ENCODE data around the gene BPI. TPM values are rescaled to one million over a fixed set of nuclear protein-coding genes. Genes with fewer than 3 reads are reported as not detected.

Gene BPI
- total RNA-seq, 4 donors from 2014 or later: 0.27 to 11.5 (median 3.5) TPM; not detected in 1

DNA sequence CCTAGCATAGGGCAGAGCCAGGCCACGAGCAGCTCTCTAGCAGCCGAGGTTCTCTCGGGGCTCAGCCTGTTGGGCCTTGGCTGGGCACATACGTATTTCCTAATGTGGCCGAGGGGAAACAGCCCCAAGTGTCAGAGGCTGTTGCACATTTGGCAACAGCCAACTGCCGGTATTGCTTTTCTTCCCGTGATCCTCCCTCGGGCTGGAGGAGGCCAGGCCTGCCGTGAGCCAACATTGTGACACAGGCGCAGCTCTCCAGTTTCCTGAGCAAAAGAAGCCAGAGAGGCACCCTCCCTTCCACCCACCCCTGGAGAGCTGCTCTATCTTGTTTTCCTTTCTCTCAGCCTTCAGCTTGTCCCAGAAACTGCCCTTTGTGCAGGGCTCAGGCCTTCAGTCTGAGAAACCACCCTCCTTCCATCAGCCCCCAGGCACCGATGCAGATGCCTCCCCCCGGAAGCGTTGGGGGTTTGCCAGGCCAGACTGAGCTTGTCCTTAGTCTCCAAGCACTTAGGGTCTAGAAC, 5.1 kb upstream of the BPI start:
- H3K27me3 ChIP-seq: no peaks in the 10 kb centered on the region
- no peaks in the 10 kb centered on the region for H3K36me3 ChIP-seq
- no peak overlapping the region for H3K4me3 ChIP-seq
- peak; percentile 89 to 91 for DNase-seq
- intact Hi-C loops (cut with DNase I; ENCODE audit: low total_unique reads): no loop called here
- H3K27ac ChIP-seq: peak overlapping the region; percentile 84 to 88
- H3K9me3 ChIP-seq: no peaks in the 10 kb centered on the region
- H3K4me1 ChIP-seq: no peaks in the 10 kb centered on the region
- TF ChIP-seq, protein P1, sequence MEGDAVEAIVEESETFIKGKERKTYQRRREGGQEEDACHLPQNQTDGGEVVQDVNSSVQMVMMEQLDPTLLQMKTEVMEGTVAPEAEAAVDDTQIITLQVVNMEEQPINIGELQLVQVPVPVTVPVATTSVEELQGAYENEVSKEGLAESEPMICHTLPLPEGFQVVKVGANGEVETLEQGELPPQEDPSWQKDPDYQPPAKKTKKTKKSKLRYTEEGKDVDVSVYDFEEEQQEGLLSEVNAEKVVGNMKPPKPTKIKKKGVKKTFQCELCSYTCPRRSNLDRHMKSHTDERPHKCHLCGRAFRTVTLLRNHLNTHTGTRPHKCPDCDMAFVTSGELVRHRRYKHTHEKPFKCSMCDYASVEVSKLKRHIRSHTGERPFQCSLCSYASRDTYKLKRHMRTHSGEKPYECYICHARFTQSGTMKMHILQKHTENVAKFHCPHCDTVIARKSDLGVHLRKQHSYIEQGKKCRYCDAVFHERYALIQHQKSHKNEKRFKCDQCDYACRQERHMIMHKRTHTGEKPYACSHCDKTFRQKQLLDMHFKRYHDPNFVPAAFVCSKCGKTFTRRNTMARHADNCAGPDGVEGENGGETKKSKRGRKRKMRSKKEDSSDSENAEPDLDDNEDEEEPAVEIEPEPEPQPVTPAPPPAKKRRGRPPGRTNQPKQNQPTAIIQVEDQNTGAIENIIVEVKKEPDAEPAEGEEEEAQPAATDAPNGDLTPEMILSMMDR (IDR thresholded peaks at IDR 0.05): no peak
- TF ChIP-seq POLR2A (IDR thresholded peaks at IDR 0.05): peak in 1 of 2 donors; percentile 14

GRCh38 chr20:38299963-38300362, 4.0 kb upstream of the BPI start:
- DNase-seq: no peak
- H3K27ac ChIP-seq: peak overlapping the region; percentile 84 to 88
- intact Hi-C loops (cut with DNase I; ENCODE audit: low total_unique reads): no loop called here

GRCh38 chr20:38300438-38300837, 3.5 kb upstream of the BPI start:
- DNase-seq: no peak
- Histone ChIP-seq H3K36me3 (no peaks in the 10 kb centered on the region), H3K9me3 (no peaks in the 10 kb centered on the region), H3K4me1 (no peaks in the 10 kb centered on the region), H3K27me3 (no peaks in the 10 kb centered on the region), H3K27ac (peak overlapping the region in 1 of 2 donors; percentile 88), H3K4me3 (no peak overlapping the region)
- intact Hi-C loops (cut with DNase I; ENCODE audit: low total_unique reads): no loop called here
- no peak for TF ChIP-seq POLR2A (IDR thresholded peaks at IDR 0.05)

More at GRCh38 chr20:38299963-38300362, 4.0 kb upstream of the BPI start:
- H3K27me3 ChIP-seq: no peaks in the 10 kb centered on the region
- no peaks in the 10 kb centered on the region for H3K36me3 ChIP-seq
- no peaks in the 10 kb centered on the region for H3K9me3 ChIP-seq
- no peak for TF ChIP-seq POLR2A (IDR thresholded peaks at IDR 0.05)
- TF ChIP-seq, protein P1 (IDR thresholded peaks at IDR 0.05): no peak
- H3K4me1 ChIP-seq: no peaks in the 10 kb centered on the region
- no peak overlapping the region for H3K4me3 ChIP-seq

GRCh38 chr20:38301309-38301708, 2.6 kb upstream of the BPI start:
- intact Hi-C loops (cut with DNase I; ENCODE audit: low total_unique reads): no loop called here
- Histone ChIP-seq H3K27ac (no peak overlapping the region), H3K9me3 (no peaks in the 10 kb centered on the region), H3K27me3 (no peaks in the 10 kb centered on the region), H3K36me3 (no peaks in the 10 kb centered on the region), H3K4me1 (no peaks in the 10 kb centered on the region), H3K4me3 (no peak overlapping the region)
- no peak for DNase-seq
- TF ChIP-seq, protein P1 (IDR thresholded peaks at IDR 0.05): no peak
- TF ChIP-seq POLR2A (IDR thresholded peaks at IDR 0.05): no peak

DNA sequence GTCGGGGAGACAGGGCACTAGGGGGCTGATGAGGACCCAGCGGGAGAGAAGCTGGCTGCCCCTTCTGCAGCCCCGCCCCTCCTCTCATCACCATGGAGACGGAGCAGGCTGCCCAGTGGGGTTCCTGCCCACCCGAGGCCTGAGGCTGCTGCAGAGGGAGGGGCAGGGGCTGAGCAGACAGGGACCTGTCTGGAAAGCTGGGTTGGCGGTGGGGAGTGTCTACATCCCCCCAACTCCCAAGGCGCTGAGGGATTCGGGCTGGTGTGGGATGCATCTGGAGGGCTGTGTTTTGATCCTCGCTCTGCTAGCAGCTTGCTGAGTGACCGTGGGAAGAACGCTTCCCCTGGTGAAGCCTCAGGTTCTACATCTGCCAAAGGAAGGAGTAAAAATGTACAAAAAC, 1.2 kb upstream of the BPI start:
- intact Hi-C loops (cut with DNase I; ENCODE audit: low total_unique reads): no loop called here
- no peaks in the 10 kb centered on the region for H3K27me3 ChIP-seq
- no peaks in the 10 kb centered on the region for H3K4me1 ChIP-seq
- no peak overlapping the region for H3K27ac ChIP-seq
- no peak for DNase-seq
- no peak for TF ChIP-seq POLR2A (IDR thresholded peaks at IDR 0.05)
- TF ChIP-seq, protein P1 (IDR thresholded peaks at IDR 0.05): no peak
- no peaks in the 10 kb centered on the region for H3K9me3 ChIP-seq
- no peaks in the 10 kb centered on the region for H3K36me3 ChIP-seq
- H3K4me3 ChIP-seq: no peak overlapping the region
